GM10847 (cell line): ENCODE results near the gene TNFSF12.
A peak's percentile ranks its signal among the peaks of the same experiment; 100 is the strongest.

Experiments used
- POLR2A ChIP-seq: IDR thresholded peaks from 2 replicates; pipeline ENCODE4 v1.6.1; 2011; ENCODE audit not compliant: insufficient read length; ENCODE audit errors: extremely low read depth

The TNFSF12 gene

GRCh38 chr17:7548585-7549400, at the start of gene TNFSF12:
Gene TNFSF12, plus strand, starts transcription at chr17:7549058. Its CDS starts 96 bp downstream, at chr17:7549154.
- peak; percentile 52 for TF ChIP-seq POLR2A

GRCh38 chr17:7499161-7499560, 49.7 kb upstream of the TNFSF12 start:
- TF ChIP-seq POLR2A = no peak

GRCh38 chr17:7501729-7502128, 47.1 kb upstream of the TNFSF12 start:
- no peak for TF ChIP-seq POLR2A

- no peak for TF ChIP-seq POLR2A
Measured at GRCh38 chr17:7502171-7502847, 46.5 kb upstream of the TNFSF12 start.

- no peak for TF ChIP-seq POLR2A
Measured at GRCh38 chr17:7502987-7503386, 45.9 kb upstream of the TNFSF12 start.

GRCh38 chr17:7503521-7503920, 45.3 kb upstream of the TNFSF12 start:
- TF ChIP-seq POLR2A = no peak

- no peak for TF ChIP-seq POLR2A
Measured at GRCh38 chr17:7508145-7508544, 40.7 kb upstream of the TNFSF12 start.

GRCh38 chr17:7508846-7509245, 40.0 kb upstream of the TNFSF12 start:
- TF ChIP-seq POLR2A = no peak

- TF ChIP-seq POLR2A = no peak
Measured at GRCh38 chr17:7509937-7510336, 38.9 kb upstream of the TNFSF12 start.

GRCh38 chr17:7511108-7511507, 37.8 kb upstream of the TNFSF12 start:
- no peak for TF ChIP-seq POLR2A

- no peak for TF ChIP-seq POLR2A
Measured at GRCh38 chr17:7512105-7512504, 36.8 kb upstream of the TNFSF12 start.

GRCh38 chr17:7512824-7513540, 35.9 kb upstream of the TNFSF12 start:
- TF ChIP-seq POLR2A = no peak

- TF ChIP-seq POLR2A = no peak
Measured at GRCh38 chr17:7513850-7514419, 34.9 kb upstream of the TNFSF12 start.

GRCh38 chr17:7515911-7516610, 32.8 kb upstream of the TNFSF12 start:
- no peak for TF ChIP-seq POLR2A

- no peak for TF ChIP-seq POLR2A
Measured at GRCh38 chr17:7523033-7523432, 25.8 kb upstream of the TNFSF12 start.
